Loucy (cell line): ENCODE data around the gene SLC25A41.

Source experiments
- H2AFZ ChIP-seq: fragments of 200-600 bp; sonication (generic); 2 replicates; pipeline ENCODE4 v1.6.0; 2016; ENCODE audit warnings: antibody characterized with exemption, mild to moderate bottlenecking, low read length, moderate library complexity
- H3F3A ChIP-seq: fragments of 200-600 bp; 2 replicates; pipeline ENCODE4 v1.6.0; 2016; ENCODE audit warnings: antibody characterized with exemption, low read depth, mild to moderate bottlenecking
- H3K27me3 ChIP-seq: fragments of 200-600 bp; sonication (generic); 2 replicates; pipeline ENCODE4 v1.6.1; 2014; ENCODE audit warnings: low read length, mild to moderate bottlenecking; ENCODE audit not compliant: insufficient read depth, poor library complexity, severe bottlenecking
- H3K36me3 ChIP-seq: fragments of 200-600 bp; sonication (generic); 2 replicates; pipeline ENCODE4 v1.6.1; 2016; ENCODE audit warnings: low read length; ENCODE audit not compliant: insufficient read depth
- H3K4me1 ChIP-seq: fragments of 200-600 bp; sonication (generic); 2 replicates; pipeline ENCODE4 v1.5.1; 2014; ENCODE audit warnings: low read length, mild to moderate bottlenecking; ENCODE audit not compliant: insufficient read depth, poor library complexity, severe bottlenecking
- H3K4me2 ChIP-seq: fragments of 200-600 bp; sonication (generic); 2 replicates; pipeline ENCODE4 v1.6.0; 2014; ENCODE audit warnings: antibody characterized with exemption, low read length, low read depth, mild to moderate bottlenecking; ENCODE audit not compliant: poor library complexity, severe bottlenecking
- H3K4me3 ChIP-seq: fragments of 200-600 bp; sonication (generic); 2 replicates; pipeline ENCODE4 v1.5.1; 2014; ENCODE audit warnings: low read length, mild to moderate bottlenecking, mixed read lengths; ENCODE audit not compliant: poor library complexity, severe bottlenecking
- H3K79me2 ChIP-seq: fragments of 200-600 bp; sonication (generic); 2 replicates; pipeline ENCODE4 v1.6.1; 2014; ENCODE audit warnings: low read length; ENCODE audit not compliant: insufficient read depth
- H3K9ac ChIP-seq: fragments of 200-600 bp; sonication (generic); 2 replicates; pipeline ENCODE4 v1.6.0; 2014; ENCODE audit warnings: mild to moderate bottlenecking, low read depth, low read length, moderate library complexity; ENCODE audit not compliant: poor library complexity, severe bottlenecking
- H3K9me2 ChIP-seq: fragments of 200-600 bp; sonication (generic); replicated peaks from 2 replicates; pipeline ENCODE4 v1.6.1; 2016; ENCODE audit warnings: low read depth, low read length, mixed read lengths
- H3K9me3 ChIP-seq: fragments of 200-600 bp; sonication (generic); 2 replicates; pipeline ENCODE4 v1.6.1; 2014; ENCODE audit warnings: mild to moderate bottlenecking, antibody characterized with exemption, low read length, low read depth; ENCODE audit not compliant: insufficient read depth
- H4K20me1 ChIP-seq: fragments of 200-600 bp; sonication (generic); 2 replicates; pipeline ENCODE4 v1.6.0; 2014; ENCODE audit warnings: antibody characterized with exemption, low read length, mild to moderate bottlenecking; ENCODE audit not compliant: insufficient read depth, poor library complexity, severe bottlenecking
- CTCF ChIP-seq: fragments of 200-600 bp; sonication (generic); conservative IDR thresholded peaks from 2 replicates; pipeline ENCODE4 v1.5.1; 2014; ENCODE audit warnings: mild to moderate bottlenecking, antibody characterized with exemption, low read length
- EZH2phosphoT487 ChIP-seq: fragments of 200-600 bp; IDR thresholded peaks from 2 replicates; pipeline ENCODE4 v1.6.1; 2018; ENCODE audit warnings: antibody characterized with exemption, mild to moderate bottlenecking, moderate library complexity, borderline replicate concordance

Gene SLC25A41

GRCh38 chr19:6466526-6467248 lies 33.1 kb upstream of the SLC25A41 start:
- no peak overlapping the region for H3K4me3 ChIP-seq
- no peaks in the 10 kb centered on the region for H3K79me2 ChIP-seq
- H2AFZ ChIP-seq: no peak overlapping the region
- no peaks in the 10 kb centered on the region for H4K20me1 ChIP-seq
- no peaks in the 10 kb centered on the region for H3K4me1 ChIP-seq
- H3K27me3 ChIP-seq: no peaks in the 10 kb centered on the region
- TF ChIP-seq EZH2phosphoT487: no peak
- TF ChIP-seq CTCF: no peak
- H3K36me3 ChIP-seq: no peaks in the 10 kb centered on the region
- H3K9ac ChIP-seq: no peak overlapping the region
- no peaks in the 10 kb centered on the region for H3F3A ChIP-seq
- no peaks in the 10 kb centered on the region for H3K9me2 ChIP-seq
- no peak overlapping the region for H3K4me2 ChIP-seq
- no peaks in the 10 kb centered on the region for H3K9me3 ChIP-seq

- H2AFZ ChIP-seq: no peak overlapping the region
- no peaks in the 10 kb centered on the region for H3K27me3 ChIP-seq
- no peaks in the 10 kb centered on the region for H3K9me2 ChIP-seq
- H3K36me3 ChIP-seq: no peaks in the 10 kb centered on the region
- no peak overlapping the region for H3K4me3 ChIP-seq
- no peaks in the 10 kb centered on the region for H3K9me3 ChIP-seq
- no peaks in the 10 kb centered on the region for H3F3A ChIP-seq
- H3K79me2 ChIP-seq: no peaks in the 10 kb centered on the region
- no peak overlapping the region for H3K4me2 ChIP-seq
- H3K4me1 ChIP-seq: no peaks in the 10 kb centered on the region
- no peak overlapping the region for H3K9ac ChIP-seq
- TF ChIP-seq CTCF: no peak
- no peak for TF ChIP-seq EZH2phosphoT487
- no peaks in the 10 kb centered on the region for H4K20me1 ChIP-seq
Observed at GRCh38 chr19:6465663-6466062, 32.1 kb upstream of the SLC25A41 start.

- no peak overlapping the region for H3K4me3 ChIP-seq
Observed at GRCh38 chr19:6465006-6465405, 31.4 kb upstream of the SLC25A41 start.

More at GRCh38 chr19:6465006-6465405, 31.4 kb upstream of the SLC25A41 start:
- no peaks in the 10 kb centered on the region for H3K9me2 ChIP-seq
- H2AFZ ChIP-seq: no peak overlapping the region
- H3K27me3 ChIP-seq: no peaks in the 10 kb centered on the region
- no peaks in the 10 kb centered on the region for H4K20me1 ChIP-seq
- no peaks in the 10 kb centered on the region for H3K79me2 ChIP-seq
- H3K9ac ChIP-seq: no peak overlapping the region
- no peaks in the 10 kb centered on the region for H3K4me1 ChIP-seq
- H3F3A ChIP-seq: no peaks in the 10 kb centered on the region
- no peak overlapping the region for H3K4me2 ChIP-seq
- H3K9me3 ChIP-seq: no peaks in the 10 kb centered on the region
- TF ChIP-seq CTCF (no peak), EZH2phosphoT487 (no peak)
- no peaks in the 10 kb centered on the region for H3K36me3 ChIP-seq
